ENCODE measurements around the gene ECSCR.
A peak's percentile ranks its signal among the peaks of the same experiment; 100 is the strongest.
"Not testable (repeated sequence)": the region's sequence is repeated elsewhere in the genome, so short reads cannot be mapped to it uniquely, and the experiment has no call there.

The ECSCR gene

DNA sequence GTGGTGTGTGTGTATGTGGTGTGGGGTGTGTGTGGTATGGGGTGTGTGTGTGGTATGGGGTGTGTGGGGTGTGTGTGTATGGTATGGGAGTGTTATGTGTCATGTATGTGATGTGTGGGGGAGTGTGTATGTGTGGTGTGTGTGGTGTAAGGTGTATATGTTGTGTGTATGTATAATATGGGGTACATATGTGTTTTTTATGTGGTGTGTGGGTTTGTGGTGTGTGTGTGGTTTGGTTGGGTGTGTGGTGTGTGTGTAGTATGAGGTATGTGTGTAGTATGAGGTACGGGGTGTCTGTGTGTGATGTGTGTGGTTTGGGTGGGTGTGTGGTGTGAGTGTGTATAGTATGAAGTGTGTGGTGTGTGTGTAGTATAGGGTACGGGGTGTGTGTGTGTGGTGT lies 11.4 kb downstream of the ECSCR start:
- TF ChIP-seq, protein P1, sequence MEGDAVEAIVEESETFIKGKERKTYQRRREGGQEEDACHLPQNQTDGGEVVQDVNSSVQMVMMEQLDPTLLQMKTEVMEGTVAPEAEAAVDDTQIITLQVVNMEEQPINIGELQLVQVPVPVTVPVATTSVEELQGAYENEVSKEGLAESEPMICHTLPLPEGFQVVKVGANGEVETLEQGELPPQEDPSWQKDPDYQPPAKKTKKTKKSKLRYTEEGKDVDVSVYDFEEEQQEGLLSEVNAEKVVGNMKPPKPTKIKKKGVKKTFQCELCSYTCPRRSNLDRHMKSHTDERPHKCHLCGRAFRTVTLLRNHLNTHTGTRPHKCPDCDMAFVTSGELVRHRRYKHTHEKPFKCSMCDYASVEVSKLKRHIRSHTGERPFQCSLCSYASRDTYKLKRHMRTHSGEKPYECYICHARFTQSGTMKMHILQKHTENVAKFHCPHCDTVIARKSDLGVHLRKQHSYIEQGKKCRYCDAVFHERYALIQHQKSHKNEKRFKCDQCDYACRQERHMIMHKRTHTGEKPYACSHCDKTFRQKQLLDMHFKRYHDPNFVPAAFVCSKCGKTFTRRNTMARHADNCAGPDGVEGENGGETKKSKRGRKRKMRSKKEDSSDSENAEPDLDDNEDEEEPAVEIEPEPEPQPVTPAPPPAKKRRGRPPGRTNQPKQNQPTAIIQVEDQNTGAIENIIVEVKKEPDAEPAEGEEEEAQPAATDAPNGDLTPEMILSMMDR (IDR thresholded peaks at IDR 0.05; ENCODE audit: low read length, missing control alignments), result no peak
- no peak for DNase-seq (ENCODE audit: low read depth)
- no peak overlapping the region for H3K4me3 ChIP-seq (replicated peaks; ENCODE audit: low read depth, low read length)

DNA sequence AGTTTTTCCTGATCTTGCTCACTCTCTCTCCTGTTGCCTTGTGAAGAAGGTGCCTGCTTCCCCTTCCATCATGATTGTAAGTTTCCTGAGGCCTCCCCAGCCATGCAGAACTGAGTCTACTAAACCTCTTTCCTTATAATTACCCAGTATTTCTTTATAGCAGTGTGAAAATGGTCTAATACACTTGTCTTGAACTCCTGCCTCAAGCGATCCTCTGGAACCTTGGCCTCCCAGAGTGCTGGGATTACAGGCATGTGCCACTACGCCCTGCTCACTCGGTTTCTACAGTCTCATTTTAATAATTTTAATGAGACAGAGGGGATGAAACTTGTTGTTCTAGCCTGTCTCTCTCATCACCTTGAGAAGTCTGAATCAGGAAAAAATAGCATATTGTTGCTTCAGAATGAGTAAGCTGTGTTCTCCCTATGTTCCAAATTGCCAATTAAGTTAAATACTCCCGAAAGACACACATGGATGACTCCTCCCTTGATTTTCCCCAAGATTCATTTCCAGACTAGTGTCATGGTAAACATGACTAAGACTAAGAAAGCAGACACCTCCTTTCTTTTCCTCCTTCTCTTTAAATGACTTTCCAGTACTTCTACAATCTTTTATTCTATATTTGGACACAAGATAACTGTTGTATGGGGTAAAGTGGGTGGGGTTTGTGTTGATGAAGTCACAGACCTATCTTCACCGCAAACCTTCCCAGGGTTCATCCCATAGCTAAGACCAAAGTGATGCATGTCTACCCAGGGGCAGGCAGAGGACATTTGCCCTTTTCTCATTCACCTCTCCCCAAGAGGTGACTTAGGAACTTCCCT lies 15.4 kb downstream of the ECSCR start:
- DNase-seq (ENCODE audit: low read depth), result peak; percentile 37
- H3K4me3 ChIP-seq (replicated peaks; ENCODE audit: low read depth, low read length), result no peak overlapping the region
- TF ChIP-seq, protein P1 (IDR thresholded peaks at IDR 0.05; ENCODE audit: low read length, missing control alignments), result no peak

DNA sequence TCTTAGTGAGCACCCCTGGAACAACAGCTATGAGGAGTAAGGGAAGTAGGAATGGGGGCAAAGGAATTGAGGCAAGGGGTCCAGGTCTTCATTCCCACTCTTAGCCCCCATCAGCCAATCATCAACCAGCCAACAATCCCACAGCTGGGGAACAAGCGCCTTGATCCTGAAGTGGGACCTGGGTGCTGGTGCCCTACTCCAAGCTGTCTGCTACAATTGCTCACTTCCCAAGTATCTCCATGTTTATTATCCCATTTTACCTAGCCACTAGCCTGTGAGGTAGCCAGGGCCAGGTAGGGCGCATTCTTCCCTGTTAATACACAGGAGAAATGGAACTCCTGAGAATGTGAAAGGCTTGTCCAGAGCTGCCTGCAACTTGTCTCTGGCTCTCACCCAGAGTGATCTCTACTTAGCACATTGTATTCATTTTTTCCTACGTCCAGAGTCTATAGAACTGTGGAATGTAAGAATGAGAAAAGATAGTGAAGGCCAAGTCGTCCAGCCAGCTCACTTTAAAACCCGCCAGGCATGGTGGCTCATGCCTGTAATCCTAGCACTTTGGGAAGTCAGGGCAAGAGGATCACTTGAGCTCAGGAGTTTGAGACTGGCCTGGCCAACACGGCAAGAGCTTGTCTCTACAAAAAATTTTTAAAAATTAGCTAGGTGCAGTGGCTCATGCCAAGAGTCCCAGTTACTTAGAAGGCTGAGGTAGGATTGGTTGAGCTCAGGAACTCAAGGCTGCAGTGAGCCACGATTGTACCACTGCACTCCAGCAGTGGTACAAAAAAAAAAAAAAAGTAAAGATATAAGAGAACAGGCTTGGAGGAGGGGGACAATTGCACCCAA lies 17.0 kb downstream of the ECSCR start:
- H3K4me3 ChIP-seq (replicated peaks; ENCODE audit: low read depth, low read length), result no peak overlapping the region
- TF ChIP-seq, protein P1 (IDR thresholded peaks at IDR 0.05; ENCODE audit: low read length, missing control alignments), result no peak
- peak; percentile 83 for DNase-seq (ENCODE audit: low read depth)

DNA sequence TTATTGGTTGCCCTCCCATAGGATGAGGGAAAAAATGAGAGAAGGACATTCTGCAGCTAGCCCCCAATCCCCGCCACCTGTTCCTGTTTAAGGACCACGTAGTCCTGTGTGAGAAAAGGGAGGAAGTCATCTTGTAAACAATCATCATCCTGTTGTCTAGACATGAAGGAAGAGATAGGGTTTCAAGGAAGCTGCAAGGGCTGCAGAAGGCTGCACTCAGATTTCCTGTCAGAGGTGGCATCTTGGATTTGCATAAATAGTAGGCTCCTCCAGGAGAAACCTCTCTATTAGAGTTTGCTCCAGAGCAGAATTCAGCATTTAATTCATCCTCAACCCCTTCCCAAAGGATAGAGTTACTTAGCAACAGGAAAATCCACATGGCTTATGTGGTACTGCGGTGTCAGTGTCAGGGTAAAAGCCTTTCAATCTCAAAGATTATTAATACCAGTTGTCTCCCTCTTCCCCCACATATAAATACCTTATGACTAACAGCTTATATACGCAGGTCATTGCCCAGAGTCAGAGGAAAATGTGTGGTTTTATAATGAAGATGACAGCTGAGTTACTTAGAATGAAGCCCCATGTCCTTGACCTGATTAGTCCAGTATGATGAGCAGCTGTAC lies 18.6 kb downstream of the ECSCR start:
- DNase-seq (ENCODE audit: low read depth), result peak; percentile 54
- no peak overlapping the region for H3K4me3 ChIP-seq (replicated peaks; ENCODE audit: low read depth, low read length)
- TF ChIP-seq, protein P1 (IDR thresholded peaks at IDR 0.05; ENCODE audit: low read length, missing control alignments), result no peak

DNA sequence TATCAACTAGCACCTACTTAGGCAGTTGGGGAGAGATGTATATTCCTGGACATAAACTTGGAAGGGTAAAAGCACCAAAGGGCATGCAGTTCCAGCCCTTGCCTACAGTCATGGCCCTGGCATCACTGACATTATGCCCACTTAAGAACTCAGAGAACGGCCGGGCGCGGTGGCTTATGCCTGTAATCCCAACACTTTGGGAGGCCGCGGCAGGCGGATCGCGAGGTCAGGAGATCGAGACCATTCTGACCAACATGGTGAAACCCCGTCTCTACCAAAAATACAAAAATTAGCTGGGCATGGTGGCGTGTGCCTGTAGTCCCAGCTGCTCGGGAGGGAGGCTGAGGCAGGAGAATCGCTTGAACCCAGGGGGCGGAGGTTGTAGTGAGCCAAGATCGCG lies 22.1 kb downstream of the ECSCR start:
- not testable (repeated sequence) for H3K4me3 ChIP-seq (replicated peaks; ENCODE audit: low read depth, low read length); DNase-seq (ENCODE audit: low read depth)

DNA sequence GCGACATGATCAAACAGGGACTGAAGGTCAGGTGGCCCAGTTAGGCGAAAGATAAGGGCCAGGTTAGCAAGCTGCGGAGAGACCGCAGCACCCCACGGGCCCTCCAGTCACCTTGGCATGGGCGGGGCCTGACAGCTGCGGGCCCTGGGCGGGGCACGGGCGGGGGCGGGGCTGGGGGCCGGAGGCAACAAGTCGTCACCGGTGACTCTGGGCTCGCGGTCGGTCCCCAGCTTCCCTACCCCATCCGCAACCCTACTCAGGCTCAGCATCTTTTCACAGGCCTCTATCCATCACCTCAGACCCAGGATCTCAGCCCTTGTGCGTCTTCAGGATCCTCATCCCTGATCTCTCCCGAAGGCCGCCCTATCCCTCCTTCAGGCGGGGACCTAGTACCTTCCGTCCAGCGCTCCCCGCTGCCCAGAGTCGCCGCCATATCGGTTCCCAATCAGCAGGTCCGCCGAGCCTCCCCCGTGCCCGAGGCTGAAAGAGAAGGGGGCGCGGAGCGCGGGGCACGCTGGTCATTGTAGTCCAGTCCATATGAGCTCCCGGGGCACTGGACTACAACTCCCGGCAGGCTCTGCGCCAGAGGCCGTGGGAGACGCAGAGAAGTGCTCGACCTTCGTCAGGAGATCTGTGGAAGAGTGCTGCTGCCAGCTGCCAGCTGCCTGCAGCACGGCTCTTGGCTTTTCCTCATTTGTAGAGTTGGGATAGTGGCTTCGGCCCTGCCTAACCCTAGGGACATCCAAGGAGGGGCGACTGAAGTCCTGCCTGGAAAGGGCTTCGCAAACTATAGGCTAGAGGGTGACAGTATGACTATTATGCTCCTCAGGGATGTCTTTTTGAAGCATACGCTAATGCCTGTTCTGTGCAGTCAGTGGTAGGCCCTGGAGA lies 23.3 kb downstream of the ECSCR start, which contains the start of gene DNAJC18:
DNAJC18 (minus strand) TSS at position 513 of the 891 bp plus-strand sequence; CDS start at position 433, 80 bp downstream.
- peak; percentile 93 for DNase-seq (ENCODE audit: low read depth)
- TF ChIP-seq, protein P1 (IDR thresholded peaks at IDR 0.05; ENCODE audit: low read length, missing control alignments), result no peak
- H3K4me3 ChIP-seq (replicated peaks; ENCODE audit: low read depth, low read length), result peak within 1 kb of the TSS; percentile 95
